Astrocyte (in vitro differentiated cells and primary cell): Measurements from ENCODE around the gene SMTNL2. TPM values are rescaled to one million over a fixed set of nuclear protein-coding genes. Genes with fewer than 3 reads are reported as not detected.
"Not testable (repeated sequence)": the region's sequence is repeated elsewhere in the genome, so short reads cannot be mapped to it uniquely, and the experiment has no call there.

ENCODE experiments used
- DNase-seq: peaks from one replicate; pipeline ENCODE4 v3.0.0-alpha.2; 2010; ENCODE audit warnings: low read depth
- FAIRE-seq: peaks from 2 replicates; lab custom pipeline; 2011; peaks lifted over from hg19 to GRCh38; lab: Jason Lieb, UNC
- H2AFZ ChIP-seq: 2 replicates; pipeline ENCODE4 v1.6.0; 2012; ENCODE audit warnings: low read depth, low read length, inconsistent platforms
- H3K27ac ChIP-seq: 2 replicates; pipeline ENCODE4 v1.5.1; 2011; ENCODE audit warnings: low read depth, low read length, inconsistent platforms
- H3K27me3 ChIP-seq: 2 replicates; pipeline ENCODE4 v1.6.0; 2011; ENCODE audit warnings: low read length, inconsistent platforms; ENCODE audit not compliant: insufficient read depth
- H3K36me3 ChIP-seq: 2 replicates; pipeline ENCODE4 v1.5.1; 2011; ENCODE audit warnings: low read length, inconsistent platforms; ENCODE audit not compliant: insufficient read depth
- H3K4me1 ChIP-seq: 2 replicates; pipeline ENCODE4 v1.5.1; 2011; ENCODE audit warnings: low read length, inconsistent platforms; ENCODE audit not compliant: insufficient read depth
- H3K4me2 ChIP-seq: 2 replicates; pipeline ENCODE4 v1.6.0; 2012; ENCODE audit warnings: low read length, inconsistent platforms
- H3K4me3 ChIP-seq: 2 replicates; pipeline ENCODE4 v1.5.1; 2011; ENCODE audit warnings: low read depth, mild to moderate bottlenecking, low read length, inconsistent platforms; ENCODE audit not compliant: insufficient read depth
- H3K79me2 ChIP-seq: 2 replicates; pipeline ENCODE4 v1.6.0; 2012; ENCODE audit warnings: mild to moderate bottlenecking, low read length, inconsistent platforms; ENCODE audit not compliant: insufficient read depth
- H3K9ac ChIP-seq: 2 replicates; pipeline ENCODE4 v1.6.0; 2012; ENCODE audit warnings: mild to moderate bottlenecking, low read length, inconsistent platforms
- H3K9me3 ChIP-seq: 2 replicates; pipeline ENCODE4 v1.5.1; 2012; ENCODE audit warnings: low read depth, mild to moderate bottlenecking, low read length, inconsistent platforms; ENCODE audit not compliant: insufficient read depth
- H4K20me1 ChIP-seq: 2 replicates; pipeline ENCODE4 v1.6.0; 2012; ENCODE audit warnings: low read length, inconsistent platforms; ENCODE audit not compliant: insufficient read depth
- H3K27ac Mint-ChIP-seq: one replicate; pipeline ENCODE4 v1.8.0; 2021; ENCODE audit warnings: mild to moderate bottlenecking, mixed read lengths; ENCODE audit not compliant: unreplicated experiment
- H3K27me3 Mint-ChIP-seq: one replicate; pipeline ENCODE4 v1.8.0; 2021; ENCODE audit warnings: low read depth, mixed read lengths; ENCODE audit not compliant: unreplicated experiment
- H3K36me3 Mint-ChIP-seq: one replicate; pipeline ENCODE4 v1.8.0; 2021; ENCODE audit warnings: low read depth, mixed read lengths; ENCODE audit not compliant: unreplicated experiment
- H3K4me1 Mint-ChIP-seq: one replicate; pipeline ENCODE4 v1.8.0; 2021; ENCODE audit warnings: low read depth, mixed read lengths; ENCODE audit not compliant: unreplicated experiment
- H3K4me3 Mint-ChIP-seq: one replicate; pipeline ENCODE4 v1.8.0; 2021; ENCODE audit warnings: mild to moderate bottlenecking, moderate library complexity, mixed read lengths; ENCODE audit not compliant: unreplicated experiment
- H3K9me3 Mint-ChIP-seq: one replicate; pipeline ENCODE4 v1.8.0; 2021; ENCODE audit warnings: mild to moderate bottlenecking, mixed read lengths; ENCODE audit not compliant: unreplicated experiment
- CTCF ChIP-seq: IDR thresholded peaks from 2 replicates; pipeline ENCODE4 v1.5.1; 2011; ENCODE audit warnings: low read depth, mild to moderate bottlenecking, inconsistent platforms, low read length, moderate library complexity; ENCODE audit not compliant: insufficient read depth
- EZH2 ChIP-seq: IDR thresholded peaks from 2 replicates; pipeline ENCODE4 v1.6.1; 2012; ENCODE audit warnings: mild to moderate bottlenecking, low read length, inconsistent platforms; ENCODE audit not compliant: insufficient read depth
- total RNA-seq: library from RNA; stranded (reverse); gene quantifications from 2 replicates; pipeline ENCODE4 v1.2.1, GENCODE V29; 2021

The SMTNL2 gene
- total RNA-seq, 1 donor from 2014 or later: 0.18 TPM

- H3K9me3 Mint-ChIP-seq: no peaks in the 10 kb centered on the region
- no peak overlapping the region for H2AFZ ChIP-seq
- H3K9me3 ChIP-seq: no peaks in the 10 kb centered on the region
- no peaks in the 10 kb centered on the region for H4K20me1 ChIP-seq
- no peaks in the 10 kb centered on the region for H3K79me2 ChIP-seq
- DNase-seq (no peak), FAIRE-seq (no peak)
- H3K4me2 ChIP-seq: no peak overlapping the region
- peaks cover 42% of the 10 kb centered on the region for H3K27me3 Mint-ChIP-seq
- no peak overlapping the region for H3K4me3 ChIP-seq
- no peak for TF ChIP-seq CTCF
- TF ChIP-seq EZH2: no peak
- H3K27me3 ChIP-seq: peaks cover 5% of the 10 kb centered on the region
- H3K4me1 ChIP-seq: peaks cover 1% of the 10 kb centered on the region
- H3K36me3 ChIP-seq: no peaks in the 10 kb centered on the region
- H3K9ac ChIP-seq: no peak overlapping the region
- H3K4me1 Mint-ChIP-seq: peaks cover 5% of the 10 kb centered on the region
- H3K27ac Mint-ChIP-seq: no peak overlapping the region
- no peaks in the 10 kb centered on the region for H3K36me3 Mint-ChIP-seq
- no peak overlapping the region for H3K27ac ChIP-seq
- H3K4me3 Mint-ChIP-seq: no peak overlapping the region
Observed at GRCh38 chr17:4594406-4594805, 10.1 kb downstream of the SMTNL2 start.

GRCh38 chr17:4594931-4595684 lies 10.8 kb downstream of the SMTNL2 start:
- no peak for DNase-seq
- no peaks in the 10 kb centered on the region for H4K20me1 ChIP-seq
- Mint-ChIP-seq H3K4me1 (peaks cover 11% of the 10 kb centered on the region), H3K27me3 (peaks cover 40% of the 10 kb centered on the region), H3K9me3 (no peaks in the 10 kb centered on the region), H3K4me3 (no peak overlapping the region), H3K36me3 (no peaks in the 10 kb centered on the region), H3K27ac (no peak overlapping the region)
- H2AFZ ChIP-seq: peak overlapping the region; percentile 34
- no peaks in the 10 kb centered on the region for H3K9me3 ChIP-seq
- FAIRE-seq: no peak
- no peak overlapping the region for H3K27ac ChIP-seq
- H3K9ac ChIP-seq: no peak overlapping the region
- peaks cover 5% of the 10 kb centered on the region for H3K4me1 ChIP-seq
- no peaks in the 10 kb centered on the region for H3K79me2 ChIP-seq
- no peak overlapping the region for H3K4me2 ChIP-seq
- no peak for TF ChIP-seq CTCF
- TF ChIP-seq EZH2: no peak
- H3K36me3 ChIP-seq: no peaks in the 10 kb centered on the region
- no peak overlapping the region for H3K4me3 ChIP-seq
- H3K27me3 ChIP-seq: peaks cover 7% of the 10 kb centered on the region

- not testable (repeated sequence) for FAIRE-seq
Observed at GRCh38 chr17:4595685-4596342, 11.5 kb downstream of the SMTNL2 start.

More at GRCh38 chr17:4595685-4596342, 11.5 kb downstream of the SMTNL2 start:
- H3K9me3 ChIP-seq, H3K9me3 Mint-ChIP-seq, H3K27ac ChIP-seq, H3K4me2 ChIP-seq, H3K4me1 ChIP-seq, H3K27ac Mint-ChIP-seq, H3K4me3 Mint-ChIP-seq, H3K79me2 ChIP-seq, H3K36me3 Mint-ChIP-seq, H3K4me3 ChIP-seq, H3K36me3 ChIP-seq, H3K9ac ChIP-seq, DNase-seq, H2AFZ ChIP-seq, H4K20me1 ChIP-seq: not testable (repeated sequence)
- H3K27me3 Mint-ChIP-seq: peaks cover 33% of the 10 kb centered on the region
- H3K27me3 ChIP-seq: peaks cover 11% of the 10 kb centered on the region
- peaks cover 13% of the 10 kb centered on the region for H3K4me1 Mint-ChIP-seq
